ENCODE results near the gene JAZF1.

- TF ChIP-seq CTCF (IDR thresholded peaks at IDR 0.05; ENCODE audit: control extremely low read depth in 1 of 3, insufficient read depth in 1 of 3, low read depth in 1 of 3, low read length in 3 of 3), result no peak
- TF ChIP-seq POLR2A (IDR thresholded peaks at IDR 0.05; ENCODE audit: control extremely low read depth in 1 of 2, low read depth in 2 of 2, low read length in 2 of 2), result no peak
These were observed 184.5 kb downstream of the JAZF1 start for GRCh38 chr7:27996141-27996540.

All from H1 (cell line).